Measurements from ENCODE around the gene ADGRB3.

The ADGRB3 gene

DNA sequence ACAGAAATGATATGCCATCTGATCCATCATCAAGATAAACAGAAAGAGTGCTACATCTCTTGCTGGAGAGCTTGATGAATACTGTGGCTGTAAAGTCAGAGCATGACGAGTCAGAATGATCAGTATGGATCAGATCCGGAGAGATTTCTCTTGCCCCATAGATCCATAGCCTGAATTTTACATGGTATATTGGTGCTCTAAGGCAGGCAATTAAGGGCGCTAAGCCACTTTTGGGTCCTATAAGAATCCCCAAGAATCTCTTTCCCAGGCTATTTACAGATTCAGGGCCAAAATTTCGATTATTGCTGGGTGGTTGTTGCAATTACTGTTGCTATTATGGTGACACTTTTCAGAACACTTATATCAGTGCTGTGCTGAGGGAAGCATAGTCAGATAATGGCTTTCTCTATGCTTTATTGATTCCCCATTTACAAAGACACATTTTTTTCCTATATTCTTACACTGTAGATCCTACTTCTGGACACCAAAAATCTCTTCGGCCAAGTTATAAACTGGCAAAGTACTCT, 94.4 kb downstream of the ADGRB3 start:
- H3K27me3 ChIP-seq (replicated peaks; ENCODE audit: control insufficient read depth, insufficient read depth, low read length), result no peaks in the 10 kb centered on the region
- no peaks in the 10 kb centered on the region for H3K36me3 ChIP-seq (ENCODE audit: control insufficient read depth, insufficient read depth, low read length)
- TF ChIP-seq, protein P1, sequence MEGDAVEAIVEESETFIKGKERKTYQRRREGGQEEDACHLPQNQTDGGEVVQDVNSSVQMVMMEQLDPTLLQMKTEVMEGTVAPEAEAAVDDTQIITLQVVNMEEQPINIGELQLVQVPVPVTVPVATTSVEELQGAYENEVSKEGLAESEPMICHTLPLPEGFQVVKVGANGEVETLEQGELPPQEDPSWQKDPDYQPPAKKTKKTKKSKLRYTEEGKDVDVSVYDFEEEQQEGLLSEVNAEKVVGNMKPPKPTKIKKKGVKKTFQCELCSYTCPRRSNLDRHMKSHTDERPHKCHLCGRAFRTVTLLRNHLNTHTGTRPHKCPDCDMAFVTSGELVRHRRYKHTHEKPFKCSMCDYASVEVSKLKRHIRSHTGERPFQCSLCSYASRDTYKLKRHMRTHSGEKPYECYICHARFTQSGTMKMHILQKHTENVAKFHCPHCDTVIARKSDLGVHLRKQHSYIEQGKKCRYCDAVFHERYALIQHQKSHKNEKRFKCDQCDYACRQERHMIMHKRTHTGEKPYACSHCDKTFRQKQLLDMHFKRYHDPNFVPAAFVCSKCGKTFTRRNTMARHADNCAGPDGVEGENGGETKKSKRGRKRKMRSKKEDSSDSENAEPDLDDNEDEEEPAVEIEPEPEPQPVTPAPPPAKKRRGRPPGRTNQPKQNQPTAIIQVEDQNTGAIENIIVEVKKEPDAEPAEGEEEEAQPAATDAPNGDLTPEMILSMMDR (IDR thresholded peaks at IDR 0.05; ENCODE audit: insufficient read depth, low read length, poor library complexity, severe bottlenecking), result no peak
- DNase-seq (ENCODE audit: extremely low read depth, insufficient read length), result no peak
- H3K4me3 ChIP-seq (replicated peaks; ENCODE audit: low read depth, low read length), result no peak overlapping the region

DNA sequence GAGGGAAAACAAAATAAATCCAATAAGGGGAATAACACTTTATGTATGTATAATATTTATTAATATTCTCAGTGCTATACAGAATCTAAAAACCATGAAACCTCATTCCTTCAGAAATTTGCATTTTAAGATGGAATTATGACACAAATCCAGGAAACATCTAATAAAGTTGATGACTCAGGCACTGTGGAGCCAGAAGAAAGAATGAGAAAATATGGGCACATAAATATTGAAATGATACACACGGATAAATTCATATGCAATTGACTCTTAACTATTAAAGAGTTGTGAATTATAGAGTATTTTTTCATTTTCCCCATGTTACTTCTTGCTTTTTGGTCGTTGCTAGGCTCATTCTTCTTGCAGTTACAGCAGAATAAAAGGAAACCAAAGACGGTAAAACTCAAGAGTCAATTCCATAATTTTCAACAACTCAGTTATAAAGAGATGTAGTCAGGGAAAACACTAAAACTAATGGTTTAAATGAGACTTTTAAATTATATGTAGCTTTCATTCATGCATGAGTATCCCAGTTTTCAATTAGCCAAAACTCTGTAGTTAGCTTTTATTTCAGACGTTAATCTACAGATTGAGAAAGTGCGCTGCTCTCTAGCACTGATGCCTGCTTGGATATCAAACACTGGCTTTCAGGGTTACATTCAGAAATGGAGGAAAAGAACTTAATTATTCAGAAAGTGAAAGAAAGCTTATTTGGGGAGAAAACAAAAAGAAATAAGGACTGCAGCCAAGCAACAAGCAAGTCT, 95.4 kb downstream of the ADGRB3 start:
- Histone ChIP-seq H3K36me3 (ENCODE audit: control insufficient read depth, insufficient read depth, low read length) (no peaks in the 10 kb centered on the region), H3K4me3 (replicated peaks; ENCODE audit: low read depth, low read length) (no peak overlapping the region), H3K27me3 (replicated peaks; ENCODE audit: control insufficient read depth, insufficient read depth, low read length) (no peaks in the 10 kb centered on the region)
- TF ChIP-seq, protein P1 (IDR thresholded peaks at IDR 0.05; ENCODE audit: insufficient read depth, low read length, poor library complexity, severe bottlenecking), result no peak
- no peak for DNase-seq (ENCODE audit: extremely low read depth, insufficient read length)

DNA sequence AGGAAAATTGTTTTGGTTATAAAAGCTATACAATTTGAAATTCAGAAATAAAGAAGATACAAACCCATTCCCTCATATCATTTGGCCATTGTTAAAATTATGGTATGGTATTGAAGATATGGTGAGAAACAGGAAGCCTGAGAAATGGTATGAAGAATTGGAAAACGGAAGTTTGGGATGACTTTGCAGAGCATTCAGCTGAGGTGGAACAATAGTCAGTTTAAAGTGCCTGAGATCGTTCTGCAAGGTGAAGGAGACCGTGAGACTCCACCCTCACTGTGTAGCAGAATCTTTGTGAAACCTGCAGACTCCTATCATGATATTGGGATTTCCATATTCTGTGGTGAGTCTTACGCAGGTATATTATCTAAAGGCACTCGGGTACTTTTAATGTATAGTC, 97.3 kb downstream of the ADGRB3 start:
- Histone ChIP-seq H3K36me3 (ENCODE audit: control insufficient read depth, insufficient read depth, low read length) (no peaks in the 10 kb centered on the region), H3K27me3 (replicated peaks; ENCODE audit: control insufficient read depth, insufficient read depth, low read length) (no peaks in the 10 kb centered on the region), H3K4me3 (replicated peaks; ENCODE audit: low read depth, low read length) (no peak overlapping the region)
- TF ChIP-seq, protein P1 (IDR thresholded peaks at IDR 0.05; ENCODE audit: insufficient read depth, low read length, poor library complexity, severe bottlenecking), result no peak
- DNase-seq (ENCODE audit: extremely low read depth, insufficient read length), result no peak

DNA sequence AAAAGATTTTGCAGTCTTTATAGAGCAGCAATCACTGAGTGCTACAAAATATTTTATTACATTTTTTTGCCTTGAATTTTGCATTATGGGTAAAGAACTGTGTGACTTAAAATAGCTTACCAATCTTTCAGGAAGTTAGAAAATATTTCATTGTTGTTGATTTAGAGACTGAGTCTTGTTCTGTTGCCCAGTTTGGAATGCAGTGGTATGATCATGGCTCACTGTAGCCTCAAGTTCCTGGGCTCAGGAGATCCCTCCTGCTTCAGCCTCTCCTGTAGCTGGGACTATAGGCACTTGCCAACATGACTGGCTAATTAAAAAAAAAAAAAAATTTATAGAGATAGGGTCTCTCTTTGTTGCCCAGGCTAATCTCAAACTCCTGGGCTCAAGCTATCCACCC, 100.8 kb downstream of the ADGRB3 start:
- DNase-seq (ENCODE audit: extremely low read depth, insufficient read length), result no peak
- Histone ChIP-seq H3K4me3 (replicated peaks; ENCODE audit: low read depth, low read length) (no peak overlapping the region), H3K36me3 (ENCODE audit: control insufficient read depth, insufficient read depth, low read length) (no peaks in the 10 kb centered on the region), H3K27me3 (replicated peaks; ENCODE audit: control insufficient read depth, insufficient read depth, low read length) (no peaks in the 10 kb centered on the region)
- TF ChIP-seq, protein P1 (IDR thresholded peaks at IDR 0.05; ENCODE audit: insufficient read depth, low read length, poor library complexity, severe bottlenecking), result no peak

DNA sequence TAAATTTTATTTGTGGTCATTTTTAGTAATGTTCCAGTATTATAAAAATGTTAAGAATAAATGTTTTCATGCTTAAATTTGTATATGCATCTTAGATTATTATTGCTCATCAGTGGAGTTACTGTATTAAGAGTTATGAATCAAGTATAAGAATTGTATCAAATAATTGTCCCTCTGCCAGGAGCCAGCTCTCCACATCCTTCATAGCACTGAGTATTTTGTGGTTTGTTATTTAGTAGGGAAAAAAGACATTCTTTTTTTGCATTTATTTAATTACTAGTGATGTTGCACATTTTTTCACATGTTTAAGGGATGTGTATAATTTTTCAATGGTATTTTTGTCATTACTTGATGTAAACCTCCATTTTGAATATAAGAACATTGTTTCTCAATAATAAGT, 102.0 kb downstream of the ADGRB3 start:
- Histone ChIP-seq H3K4me3 (replicated peaks; ENCODE audit: low read depth, low read length) (no peak overlapping the region), H3K27me3 (replicated peaks; ENCODE audit: control insufficient read depth, insufficient read depth, low read length) (no peaks in the 10 kb centered on the region), H3K36me3 (ENCODE audit: control insufficient read depth, insufficient read depth, low read length) (no peaks in the 10 kb centered on the region)
- no peak for DNase-seq (ENCODE audit: extremely low read depth, insufficient read length)
- TF ChIP-seq, protein P1 (IDR thresholded peaks at IDR 0.05; ENCODE audit: insufficient read depth, low read length, poor library complexity, severe bottlenecking), result no peak

All from GM06990 (cell line).